CD14-positive monocyte (primary cell): Measurements from ENCODE around the gene PCSK4. TPM values are rescaled to one million over a fixed set of nuclear protein-coding genes. Genes with fewer than 3 reads are reported as not detected.

Source experiments
- DNase-seq, 3 donors: peaks; one replicate each; pipeline ENCODE4 v3.0.0-alpha.2; 2011 to 2022
- H2AFZ ChIP-seq: 2 replicates; pipeline ENCODE4 v1.6.0; 2012; ENCODE audit warnings: mild to moderate bottlenecking, low read depth, low read length, inconsistent platforms; ENCODE audit not compliant: insufficient read depth, poor library complexity, severe bottlenecking
- H3K27ac ChIP-seq, 2 donors: 1 replicate in 1 of 2; 2 replicates in 1 of 2; pipeline ENCODE4 v1.5.1; 2012 to 2013; ENCODE audit warnings: low read length in 2 of 2, control low read depth in 1 of 2, inconsistent platforms in 1 of 2, low read depth in 1 of 2, mild to moderate bottlenecking in 1 of 2
- H3K27me3 ChIP-seq, 2 donors: one replicate each; pipeline versions ENCODE4 v1.6.0 to v1.6.1; 2011 to 2013; ENCODE audit warnings: low read length in 2 of 2; ENCODE audit not compliant: control insufficient read depth in 2 of 2, insufficient read depth in 2 of 2
- H3K36me3 ChIP-seq, 2 donors: replicated peaks in 1 of 2; 1 replicate in 1 of 2; 2 replicates in 1 of 2; pipeline versions ENCODE4 v1.5.1 to v1.6.1; 2012 to 2013; ENCODE audit warnings: low read length in 2 of 2, control low read depth in 1 of 2, inconsistent platforms in 1 of 2, mild to moderate bottlenecking in 1 of 2; ENCODE audit not compliant: insufficient read depth in 2 of 2, control insufficient read depth in 1 of 2
- H3K4me1 ChIP-seq, 2 donors: 1 replicate in 1 of 2; 2 replicates in 1 of 2; pipeline versions ENCODE4 v1.5.1 to v1.6.1; 2012 to 2013; ENCODE audit warnings: low read length in 2 of 2, control low read depth in 1 of 2, inconsistent platforms in 1 of 2, mild to moderate bottlenecking in 1 of 2, moderate library complexity in 1 of 2; ENCODE audit not compliant: insufficient read depth in 2 of 2, control insufficient read depth in 1 of 2
- H3K4me2 ChIP-seq: replicated peaks from 2 replicates; pipeline ENCODE3; 2012; ENCODE audit warnings: low read length, moderate library complexity, mild to moderate bottlenecking; ENCODE audit not compliant: poor library complexity, severe bottlenecking; ENCODE audit errors: extremely low read depth
- H3K4me3 ChIP-seq, 3 experiments: fragments of 200-600 bp in 1 of 3; sonication (generic) in 1 of 3; replicated peaks in 1 of 3; 1 replicate in 2 of 3; 2 replicates in 1 of 3; pipeline ENCODE4 v1.5.1; 2011 to 2013; ENCODE audit warnings: low read length in 3 of 3, mild to moderate bottlenecking in 3 of 3, control low read depth in 2 of 3, low read depth in 2 of 3, inconsistent platforms in 1 of 3, moderate library complexity in 1 of 3
- H3K79me2 ChIP-seq: 2 replicates; pipeline ENCODE4 v1.6.0; 2012; ENCODE audit warnings: mild to moderate bottlenecking, control low read depth, inconsistent platforms, low read length, moderate library complexity; ENCODE audit not compliant: insufficient read depth
- H3K9ac ChIP-seq: 2 replicates; pipeline ENCODE4 v1.6.0; 2017; ENCODE audit warnings: low read length, mild to moderate bottlenecking; ENCODE audit not compliant: insufficient read depth, poor library complexity, severe bottlenecking
- H3K9me3 ChIP-seq, 2 donors: replicated peaks in 1 of 2; 1 replicate in 1 of 2; 2 replicates in 1 of 2; pipeline versions ENCODE4 v1.5.1 to v1.6.1; 2012 to 2013; ENCODE audit warnings: low read length in 2 of 2, control low read depth in 1 of 2; ENCODE audit not compliant: control insufficient read depth in 1 of 2, insufficient read depth in 1 of 2
- H4K20me1 ChIP-seq: 2 replicates; pipeline ENCODE4 v1.6.0; 2012; ENCODE audit warnings: mild to moderate bottlenecking, low read length, control low read depth, moderate library complexity; ENCODE audit not compliant: insufficient read depth
- H3K27ac Mint-ChIP-seq, 7 donors: one replicate each; pipeline ENCODE4 v1.8.0; 2020; ENCODE audit warnings: mild to moderate bottlenecking in 7 of 7, mixed read lengths in 7 of 7, moderate library complexity in 6 of 7, inconsistent platforms in 2 of 7
- H3K27me3 Mint-ChIP-seq, 3 donors: one replicate each; pipeline ENCODE4 v1.8.0; 2021 to 2022; ENCODE audit warnings: low read depth in 3 of 3, mild to moderate bottlenecking in 3 of 3, mixed read lengths in 3 of 3, moderate library complexity in 3 of 3, inconsistent platforms in 1 of 3
- H3K36me3 Mint-ChIP-seq, 2 donors: one replicate each; pipeline ENCODE4 v1.8.0; 2020; ENCODE audit warnings: mixed read lengths in 2 of 2, inconsistent platforms in 1 of 2, mild to moderate bottlenecking in 1 of 2
- H3K4me1 Mint-ChIP-seq: one replicate; pipeline ENCODE4 v1.8.0; 2020; ENCODE audit warnings: mild to moderate bottlenecking, mixed read lengths
- H3K4me3 Mint-ChIP-seq, 2 donors: one replicate each; pipeline ENCODE4 v1.8.0; 2020; ENCODE audit warnings: mild to moderate bottlenecking in 2 of 2, mixed read lengths in 2 of 2, moderate library complexity in 1 of 2
- H3K9me3 Mint-ChIP-seq, 7 donors: one replicate each; pipeline ENCODE4 v1.8.0; 2020 to 2022; ENCODE audit warnings: mixed read lengths in 7 of 7, mild to moderate bottlenecking in 6 of 7, moderate library complexity in 6 of 7, inconsistent platforms in 2 of 7
- CTCF ChIP-seq: fragments of 200-600 bp; IDR thresholded peaks from one replicate; pipeline ENCODE4 v1.8.0; 2022; ENCODE audit warnings: antibody characterized with exemption, mild to moderate bottlenecking
- WGBS: methylation state at CpG from one replicate; pipeline ENCODE4 v1.1.5; 2013; ENCODE audit warnings: missing lambda C conversion rate; ENCODE audit not compliant: insufficient coverage; 5-methylcytosine and 5-hydroxymethylcytosine counted together
- intact Hi-C, 2 donors: fragments of 100-400 bp; cut with micrococcal nuclease; formaldehyde crosslinking; loops; one replicate each; pipeline versions ENCODE4 v1.15.0 to v1.15.1; 2023
- polyA plus RNA-seq, 3 donors: library from polyadenylated mRNA; depleted of rRNA in 1 of 3; unstranded in 2 of 3; stranded (reverse) in 1 of 3; fragments of 300-500 nt in 2 of 3; fragments of >200 nt in 1 of 3; fragmentation: Illumina TruSeq in 2 of 3; gene quantifications; 1 replicate in 2 of 3; 2 replicates in 1 of 3; pipeline ENCODE4 v1.2.3, GENCODE V29; 2012 to 2021

PCSK4 gene
- polyA plus RNA-seq, 3 donors: 0.34 to 1.0 TPM; not detected in 1

GRCh38 chr19:1466018-1466460, 24.1 kb downstream of the PCSK4 start:
- H4K20me1 ChIP-seq: peaks cover 61% of the 10 kb centered on the region
- H3K9ac ChIP-seq: no peak overlapping the region
- no peak overlapping the region for H3K4me3 ChIP-seq
- peak; percentile 1 for TF ChIP-seq CTCF
- H3K36me3 Mint-ChIP-seq: peaks cover 0 to 4% of the 10 kb centered on the region in 2 donors
- H3K36me3 ChIP-seq: no peaks in the 10 kb centered on the region
- peaks cover 13 to 29% of the 10 kb centered on the region in 2 donors for H3K4me1 ChIP-seq
- DNase-seq: no peak
- H3K9me3 ChIP-seq: peaks cover 0 to 7% of the 10 kb centered on the region in 2 donors
- H3K4me3 Mint-ChIP-seq: no peak overlapping the region
- H3K79me2 ChIP-seq: no peaks in the 10 kb centered on the region
- peaks cover 0 to 7% (median 0%) of the 10 kb centered on the region in 7 donors for H3K9me3 Mint-ChIP-seq
- peaks cover 7% of the 10 kb centered on the region for H3K4me1 Mint-ChIP-seq
- H3K27me3 Mint-ChIP-seq: peaks cover 29 to 64% (median 45%) of the 10 kb centered on the region in 3 donors
- intact Hi-C loops: no loop called here
- H3K27ac ChIP-seq: no peak overlapping the region
- no peak overlapping the region for H2AFZ ChIP-seq
- H3K27me3 ChIP-seq: peaks cover 42 to 44% of the 10 kb centered on the region in 2 donors
- WGBS: 54% methylated on average over 41 of the region's 41 CpGs
- H3K4me2 ChIP-seq: no peak overlapping the region
- no peak overlapping the region for H3K27ac Mint-ChIP-seq

GRCh38 chr19:1465191-1466016, 24.7 kb downstream of the PCSK4 start:
- intact Hi-C loops: no loop called here
- H3K4me2 ChIP-seq: no peak overlapping the region

More at GRCh38 chr19:1465191-1466016, 24.7 kb downstream of the PCSK4 start:
- Histone ChIP-seq H3K79me2 (no peaks in the 10 kb centered on the region), H3K27me3 (peaks cover 37 to 38% of the 10 kb centered on the region in 2 donors), H3K9ac (no peak overlapping the region), H3K36me3 (no peaks in the 10 kb centered on the region), H4K20me1 (peaks cover 56% of the 10 kb centered on the region), H3K4me3 (no peak overlapping the region), H3K9me3 (peaks cover 0 to 7% of the 10 kb centered on the region in 2 donors), H3K27ac (no peak overlapping the region), H2AFZ (no peak overlapping the region), H3K4me1 (peaks cover 7 to 22% of the 10 kb centered on the region in 2 donors)
- peaks cover 25 to 57% (median 42%) of the 10 kb centered on the region in 3 donors for H3K27me3 Mint-ChIP-seq
- WGBS: 38% methylated on average over 83 of the region's 83 CpGs
- H3K4me1 Mint-ChIP-seq: peaks cover 4% of the 10 kb centered on the region
- H3K27ac Mint-ChIP-seq: no peak overlapping the region
- peaks cover 0 to 7% (median 0%) of the 10 kb centered on the region in 7 donors for H3K9me3 Mint-ChIP-seq
- no peak for DNase-seq
- TF ChIP-seq CTCF: peak; percentile 36
- peaks cover 0 to 8% of the 10 kb centered on the region in 2 donors for H3K36me3 Mint-ChIP-seq
- peak overlapping the region in 1 of 2 donors; percentile 51 for H3K4me3 Mint-ChIP-seq
